Adipose tissue (tissue), 3 donors: ENCODE data around the gene RFC4. TPM values are rescaled to one million over a fixed set of nuclear protein-coding genes. Genes with fewer than 3 reads are reported as not detected.
"Not testable (repeated sequence)": the region's sequence is repeated elsewhere in the genome, so short reads cannot be mapped to it uniquely, and the experiment has no call there.

Experiments
- H3K27ac ChIP-seq: one replicate; pipeline ENCODE4 v1.5.1; 2013; ENCODE audit warnings: low read depth, low read length
- WGBS, 3 donors: extraction: QIAGEN DNeasy Blood & Tissue Kit; methylation state at CpG; one replicate each; pipeline ENCODE4 v1.1.7; 2013; 5-methylcytosine and 5-hydroxymethylcytosine counted together
- polyA plus RNA-seq, 3 donors: library from polyadenylated mRNA; stranded (reverse); fragments of 200-250 nt; gene quantifications; one replicate each; pipeline ENCODE4 v1.2.3, GENCODE V29; 2013
- donor health status: healthy with polysubstance abuse.
- donor health status: Bipolar disorder and iron deficiency.
- donor health status: healthy.

Gene RFC4
- polyA plus RNA-seq, 3 donors, result 7.8 to 14.4 (median 12.7) TPM

DNA sequence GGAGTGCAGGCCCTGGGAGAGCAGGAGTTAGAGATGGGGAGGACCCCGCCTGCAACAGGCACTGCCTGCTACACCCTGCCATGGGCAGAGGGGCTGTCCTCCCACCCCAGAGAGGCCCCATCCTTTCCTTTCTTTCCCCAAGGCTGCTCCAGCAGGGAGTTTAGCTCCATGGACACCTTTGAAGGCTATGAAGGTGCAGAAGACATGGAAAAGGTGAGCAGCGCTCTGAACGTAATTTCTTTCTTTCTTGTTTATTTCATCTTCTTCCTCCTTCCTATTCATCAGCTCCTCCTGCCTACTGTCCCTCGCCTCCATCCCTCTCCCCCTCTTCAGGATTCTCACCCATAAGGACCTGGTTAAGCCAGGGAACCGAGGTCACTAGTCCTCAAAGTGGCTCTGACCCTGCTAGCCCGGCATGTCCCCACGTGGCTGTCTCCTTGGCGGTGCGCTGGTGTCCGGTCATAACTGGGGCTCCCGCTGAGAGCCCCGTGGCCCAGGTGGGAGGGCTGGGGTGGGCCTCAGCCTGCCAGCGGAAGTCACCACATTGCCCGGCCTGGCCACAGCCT, 20.2 kb upstream of the RFC4 start:
- 9 to 11% (median 11%) methylated on average over 14 of the region's 14 CpGs for WGBS, 3 donors
- H3K27ac ChIP-seq, result no peak overlapping the region

DNA sequence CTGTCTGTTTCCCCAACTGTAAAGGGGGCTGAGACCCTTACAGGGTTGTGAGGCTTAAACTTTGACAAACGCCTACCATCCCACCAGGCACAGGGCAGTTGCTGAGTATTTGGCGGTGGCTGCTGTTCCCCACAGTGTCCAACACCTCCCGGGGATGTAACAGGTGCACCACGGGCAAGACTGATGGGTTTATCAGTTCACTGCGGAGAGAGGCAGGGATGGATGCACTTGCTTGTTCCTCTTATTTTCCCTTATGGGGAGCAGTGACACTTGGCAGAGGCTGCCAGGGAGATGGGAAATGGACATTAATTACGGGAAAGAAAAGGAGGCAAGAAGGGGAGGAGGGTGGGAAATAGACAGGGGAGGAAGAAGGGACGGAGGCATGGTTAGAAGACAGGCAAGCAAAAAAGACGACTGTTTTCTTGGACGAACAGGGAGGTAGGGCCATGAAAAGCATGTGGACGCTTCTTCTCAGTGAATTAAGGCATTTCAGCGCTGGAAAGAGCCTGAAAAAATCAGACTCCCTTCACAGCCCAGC, 19.7 kb upstream of the RFC4 start:
- H3K27ac ChIP-seq, result no peak overlapping the region
- WGBS, 3 donors, result 19 to 27% (median 22%) methylated on average over 11 of the region's 11 CpGs

DNA sequence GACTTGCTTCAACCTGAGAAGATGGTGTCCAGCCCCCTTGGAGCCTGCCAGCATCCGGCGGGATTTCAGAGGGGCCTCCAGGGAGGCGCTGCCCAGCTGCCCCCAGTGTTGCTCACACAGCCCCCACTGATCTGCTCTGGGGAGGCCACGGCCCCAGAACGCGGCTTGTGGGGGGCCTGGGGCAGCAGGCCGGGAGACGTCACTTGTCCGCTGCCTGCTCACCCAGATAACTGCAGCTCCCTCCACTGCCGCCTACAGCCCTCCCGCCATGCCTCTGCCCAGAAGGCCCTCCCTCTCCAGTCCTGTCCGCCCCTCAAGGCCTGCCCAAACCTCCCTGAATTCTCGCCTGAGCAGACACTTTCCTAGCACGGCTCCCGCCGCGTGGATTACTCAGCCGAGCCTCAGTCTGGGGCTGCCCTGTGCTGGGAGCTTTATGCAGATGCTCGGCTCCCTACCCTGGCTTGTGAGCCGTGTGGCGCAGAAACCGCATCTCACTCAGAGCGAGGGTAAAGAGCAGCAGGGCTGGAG, 19.1 kb upstream of the RFC4 start:
- no peak overlapping the region for H3K27ac ChIP-seq
- WGBS, 3 donors, result 5 to 8% (median 8%) methylated on average over 23 of the region's 23 CpGs

DNA sequence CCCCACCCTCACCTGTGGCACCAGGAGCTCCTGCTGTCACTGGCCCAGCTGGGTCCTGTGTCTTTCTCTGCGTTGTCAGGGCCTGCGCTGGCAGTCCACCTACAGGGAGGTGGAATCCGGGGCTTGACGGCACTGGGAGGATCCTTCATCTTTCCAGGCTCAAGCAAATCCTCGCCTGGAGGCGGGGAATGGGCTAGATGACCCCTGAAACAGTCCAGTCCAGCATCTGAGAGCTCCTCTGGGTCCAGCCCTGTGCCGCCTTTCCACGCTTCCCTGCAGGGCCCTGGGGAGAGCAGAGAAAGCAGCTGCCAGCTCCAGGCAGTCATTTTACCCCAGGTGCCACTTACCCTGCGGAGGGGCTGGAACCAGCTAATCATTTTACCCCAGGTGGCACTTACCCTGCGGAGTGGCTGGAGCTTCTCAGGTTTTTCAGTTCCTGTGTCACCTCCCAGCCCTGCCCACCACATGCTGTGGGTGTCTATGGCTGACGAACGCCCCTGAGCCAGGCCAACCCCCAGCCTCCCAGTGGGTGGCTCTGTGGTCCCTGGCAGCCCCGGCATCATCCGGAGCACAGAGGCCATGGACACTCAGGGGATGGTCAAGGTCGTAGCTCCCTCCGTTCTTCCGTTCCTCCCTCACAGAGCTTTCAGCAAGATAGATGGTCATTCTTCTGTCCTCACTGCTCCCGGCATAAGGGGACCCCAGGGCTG, 18.3 kb upstream of the RFC4 start:
- no peak overlapping the region for H3K27ac ChIP-seq
- 25 to 42% (median 39%) methylated on average over 18 of the region's 18 CpGs for WGBS, 3 donors

DNA sequence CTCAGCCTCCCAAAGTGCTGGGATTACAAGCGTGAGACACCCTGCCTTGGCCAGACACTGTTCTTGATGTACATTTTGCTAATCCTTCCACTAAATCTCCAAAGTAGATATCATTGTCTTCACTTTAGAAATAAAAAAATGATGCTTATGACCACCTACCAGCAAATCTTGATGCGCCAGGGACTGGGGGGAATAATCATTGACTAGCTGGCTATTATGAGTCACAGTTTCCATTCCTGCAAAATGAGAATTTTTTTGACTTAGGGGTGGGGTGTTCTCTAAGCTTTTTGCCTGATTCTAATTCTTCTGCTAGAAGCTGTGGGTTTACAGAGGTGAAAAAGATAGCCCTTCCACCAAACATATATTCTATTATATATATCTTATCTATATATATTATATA, 17.1 kb upstream of the RFC4 start:
- 73 to 86% (median 85%) methylated on average over 2 of the region's 2 CpGs for WGBS, 3 donors

DNA sequence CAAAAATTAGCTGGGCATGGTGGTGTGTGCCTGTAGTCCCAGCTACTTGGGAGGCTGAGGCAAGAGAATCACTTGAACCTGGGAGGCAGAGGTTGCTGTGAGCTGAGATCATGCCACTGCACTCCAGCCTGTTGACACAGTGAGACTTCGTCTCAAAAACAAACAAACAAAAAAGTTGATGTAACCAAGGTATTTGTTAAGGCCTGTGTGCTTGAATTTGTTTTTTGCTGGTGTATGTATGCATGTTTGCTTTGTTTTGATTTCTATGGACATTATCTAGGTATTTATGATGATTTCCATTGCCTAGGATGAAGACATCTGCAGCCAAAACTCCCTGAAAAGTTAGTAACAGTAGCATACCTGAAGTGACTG, 16.1 kb upstream of the RFC4 start:
- WGBS, 3 donors, result 55 to 88% (median 71%) methylated on average over 1 of the region's 1 CpG
- H3K27ac ChIP-seq, result not testable (repeated sequence)

More for the DNA sequence above, 17.1 kb upstream of the RFC4 start:
- H3K27ac ChIP-seq, result no peak overlapping the region

DNA sequence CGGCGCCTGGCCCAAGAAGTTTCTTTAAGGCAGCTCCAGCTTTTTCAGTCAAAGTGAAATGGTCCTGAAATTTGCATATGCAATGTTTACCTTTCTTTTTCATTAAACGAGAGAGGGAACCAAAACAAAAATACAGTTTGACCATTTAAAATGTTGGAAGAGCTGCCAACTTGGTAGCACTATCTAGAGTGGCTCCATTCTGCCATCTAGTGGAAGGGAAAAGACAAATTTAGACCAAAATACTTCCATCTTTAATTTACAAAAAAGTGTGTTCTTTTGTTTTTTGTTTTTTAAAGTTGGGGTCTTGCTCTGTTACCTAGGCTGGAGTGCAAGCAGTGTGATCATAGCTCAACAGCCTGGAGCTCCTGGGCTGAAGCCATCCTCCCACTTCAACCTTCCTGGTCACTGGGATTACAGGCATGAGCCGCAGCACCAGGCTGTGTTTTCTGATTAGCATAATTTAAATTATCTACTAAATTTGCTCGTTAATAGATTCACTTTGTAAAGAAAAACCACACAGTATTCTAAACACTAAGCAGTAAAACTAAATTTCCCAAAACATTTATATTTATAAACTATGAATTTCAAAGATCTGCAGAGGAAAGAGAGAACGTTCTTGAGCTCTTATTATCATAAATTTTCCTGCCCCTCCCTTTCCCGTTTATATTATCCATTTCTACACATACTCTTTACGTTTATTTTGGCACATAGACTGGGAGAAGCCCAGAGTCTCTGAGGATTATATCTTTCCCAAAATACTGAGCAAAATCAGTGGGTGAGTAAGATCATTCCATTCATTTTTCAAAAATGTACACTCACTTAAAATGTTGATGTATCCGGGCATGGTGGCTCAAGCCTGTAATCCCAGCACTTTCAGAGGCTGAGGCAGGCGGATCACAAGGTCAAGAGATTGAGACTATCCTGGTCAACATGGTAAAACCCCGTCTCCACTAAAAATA, 15.4 kb upstream of the RFC4 start:
- 48 to 51% (median 49%) methylated on average over 11 of the region's 11 CpGs for WGBS, 3 donors

DNA sequence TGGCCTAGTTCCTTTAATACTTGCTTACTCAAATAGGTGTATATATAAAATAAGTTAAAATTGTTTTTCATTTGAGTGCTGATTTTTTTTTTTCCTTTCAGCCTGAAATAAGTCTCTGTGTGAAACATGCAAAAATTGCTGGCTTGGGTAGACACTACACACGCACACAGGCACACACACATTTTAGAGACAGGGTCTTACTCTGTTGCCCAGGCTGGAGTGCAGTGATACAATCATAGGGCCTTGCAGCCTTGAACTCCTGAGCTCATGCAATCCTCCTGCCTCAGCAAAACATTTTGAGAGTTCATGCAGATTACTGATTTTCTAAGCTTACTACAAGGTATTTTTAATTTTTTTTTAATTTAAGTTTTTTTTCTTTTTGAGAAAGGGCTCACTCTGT, 12.7 kb upstream of the RFC4 start:
- H3K27ac ChIP-seq, result no peak overlapping the region
- WGBS, 3 donors, result 75 to 92% (median 81%) methylated on average over 1 of the region's 1 CpG

More for the DNA sequence above, 15.4 kb upstream of the RFC4 start:
- no peak overlapping the region for H3K27ac ChIP-seq

DNA sequence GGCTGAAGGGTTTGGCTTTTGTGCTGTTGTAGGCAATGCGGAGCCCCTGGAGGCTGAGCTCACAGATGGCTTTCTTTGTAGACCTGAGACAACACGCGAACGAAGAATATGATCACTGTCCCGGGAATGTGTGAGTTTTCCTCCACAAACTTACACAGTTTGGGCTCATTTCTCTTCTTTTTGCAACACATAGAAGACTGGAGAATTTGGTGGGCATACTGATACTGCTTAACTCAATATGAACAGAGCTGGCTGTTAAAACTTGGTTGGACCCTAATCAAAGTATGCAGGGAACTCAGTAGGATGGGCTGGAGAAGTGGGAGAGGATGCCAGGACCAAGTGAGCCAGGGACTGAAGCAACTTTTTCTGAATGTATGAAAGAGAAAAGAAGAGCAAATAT, 12.2 kb upstream of the RFC4 start:
- WGBS, 3 donors, result 89 to 92% (median 90%) methylated on average over 5 of the region's 5 CpGs
- H3K27ac ChIP-seq, result no peak overlapping the region

DNA sequence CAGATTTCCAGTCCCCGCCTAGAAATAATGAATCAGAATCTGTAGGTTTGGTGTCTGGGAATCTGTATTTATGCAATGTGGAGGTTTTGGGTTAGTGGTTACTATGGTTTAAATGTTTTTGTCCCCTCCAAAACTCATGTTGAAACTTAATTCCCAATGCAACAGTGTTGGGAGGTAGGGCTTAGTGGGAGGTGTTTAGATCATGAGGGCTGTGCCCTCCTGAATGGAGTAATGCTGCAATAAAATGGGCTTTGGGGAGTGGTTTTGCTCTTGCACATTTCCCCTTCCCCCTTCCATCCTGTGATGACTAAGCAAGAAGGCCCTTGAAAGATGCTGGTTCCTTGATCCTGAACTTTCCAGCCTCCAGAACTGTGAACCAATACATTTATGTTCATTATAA, 9.2 kb upstream of the RFC4 start:
- no peak overlapping the region for H3K27ac ChIP-seq
- 57 to 88% (median 63%) methylated on average over 1 of the region's 1 CpG for WGBS, 3 donors

DNA sequence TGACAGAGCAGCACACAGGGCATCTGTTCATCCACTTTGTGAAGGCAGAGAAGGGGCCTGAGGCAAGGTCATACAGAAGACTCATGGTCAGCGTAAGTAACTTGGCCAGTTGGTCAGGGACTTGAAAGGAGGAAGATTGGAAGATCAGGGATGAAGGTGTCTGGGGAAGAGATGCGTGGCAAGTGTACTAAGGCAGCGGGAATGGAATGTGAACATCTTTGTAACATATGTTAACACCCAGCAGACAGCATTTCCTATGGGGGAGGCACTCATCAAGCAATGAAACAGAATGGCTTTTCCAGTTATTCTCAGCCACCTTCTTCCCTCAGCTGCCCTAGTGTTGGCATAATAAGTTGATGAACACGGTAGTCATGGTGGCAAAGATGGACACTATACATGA, 7.8 kb upstream of the RFC4 start:
- 85 to 86% (median 86%) methylated on average over 4 of the region's 4 CpGs for whole genome bisulfite sequencing, 3 donors
- no peak overlapping the region for H3K27ac ChIP-seq

DNA sequence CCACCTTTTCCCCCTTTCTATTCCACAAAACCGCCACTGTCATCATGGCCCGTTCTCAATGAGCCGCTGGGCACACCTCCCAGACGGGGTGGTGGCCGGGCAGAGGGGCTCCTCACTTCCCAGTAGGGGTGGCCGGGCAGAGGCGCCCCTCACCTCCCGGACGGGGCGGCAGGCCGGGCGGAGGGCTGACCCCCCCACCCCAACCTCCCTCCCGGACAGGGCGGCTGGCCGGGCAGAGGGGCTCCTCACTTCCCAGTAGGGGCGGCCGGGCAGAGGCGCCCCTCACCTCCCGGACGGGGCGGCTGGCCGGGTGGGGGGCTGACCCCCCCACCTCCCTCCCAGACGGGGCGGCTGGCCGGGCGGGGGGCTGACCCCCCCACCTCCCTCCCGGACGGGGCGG, 5.0 kb upstream of the RFC4 start:
- 88 to 94% (median 91%) methylated on average over 11 to 15 of the region's 29 CpGs for WGBS, 3 donors
- not testable (repeated sequence) for H3K27ac ChIP-seq

DNA sequence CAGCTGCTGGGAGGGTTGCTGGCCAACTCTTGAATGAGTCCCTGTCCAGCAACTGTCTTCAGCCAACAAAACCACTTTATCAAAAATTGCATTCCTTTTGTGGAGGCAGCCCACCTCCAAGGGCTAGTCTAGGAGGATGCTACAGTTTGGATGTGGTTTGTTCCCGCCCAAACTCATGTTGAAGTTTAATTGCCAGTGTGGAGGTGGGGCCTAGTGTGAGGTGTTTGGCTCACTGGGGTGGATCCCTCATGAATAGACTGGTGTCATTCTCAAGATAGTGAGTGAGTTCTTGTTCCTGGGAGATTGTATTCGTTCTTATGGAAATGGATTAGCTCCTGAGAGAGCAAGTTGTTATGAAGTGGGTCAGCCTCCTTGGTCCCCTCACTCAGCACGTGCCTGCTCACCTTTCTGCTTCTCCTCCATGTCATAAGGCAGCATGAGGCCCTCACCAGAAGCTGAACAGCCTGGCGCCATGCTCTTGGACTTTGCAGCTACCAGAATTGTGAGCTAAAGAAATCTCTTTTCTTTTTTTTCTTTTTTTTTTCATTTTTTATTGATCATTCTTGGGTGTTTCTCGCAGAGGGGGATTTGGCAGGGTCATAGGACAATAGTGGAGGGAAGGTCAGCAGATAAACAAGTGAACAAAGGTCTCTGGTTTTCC, 4.2 kb upstream of the RFC4 start:
- no peak overlapping the region for H3K27ac ChIP-seq
- WGBS, 3 donors, result 81 to 87% (median 84%) methylated on average over 4 to 5 of the region's 5 CpGs

DNA sequence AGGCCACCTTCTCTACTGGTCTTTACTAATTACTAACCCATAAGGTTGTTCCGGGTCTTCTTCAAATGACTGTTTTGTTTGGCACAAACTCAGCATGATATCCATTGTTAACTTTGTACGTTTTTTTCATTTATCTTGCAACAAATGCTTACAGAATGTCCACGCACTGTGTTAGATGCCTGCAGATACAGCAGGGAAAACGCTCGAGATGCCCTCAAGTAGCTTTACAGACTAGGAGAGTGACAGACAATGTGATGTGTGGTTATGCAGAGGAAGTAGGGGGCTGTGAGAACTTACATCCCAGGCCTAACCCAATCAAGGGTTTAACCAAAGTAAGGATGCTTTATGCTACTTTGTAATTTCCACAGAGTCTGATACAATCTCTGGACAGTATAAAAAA, 949 bp upstream of the RFC4 start:
- no peak overlapping the region for H3K27ac ChIP-seq
- WGBS, 3 donors, result 32 to 39% (median 37%) methylated on average over 5 of the region's 5 CpGs

DNA sequence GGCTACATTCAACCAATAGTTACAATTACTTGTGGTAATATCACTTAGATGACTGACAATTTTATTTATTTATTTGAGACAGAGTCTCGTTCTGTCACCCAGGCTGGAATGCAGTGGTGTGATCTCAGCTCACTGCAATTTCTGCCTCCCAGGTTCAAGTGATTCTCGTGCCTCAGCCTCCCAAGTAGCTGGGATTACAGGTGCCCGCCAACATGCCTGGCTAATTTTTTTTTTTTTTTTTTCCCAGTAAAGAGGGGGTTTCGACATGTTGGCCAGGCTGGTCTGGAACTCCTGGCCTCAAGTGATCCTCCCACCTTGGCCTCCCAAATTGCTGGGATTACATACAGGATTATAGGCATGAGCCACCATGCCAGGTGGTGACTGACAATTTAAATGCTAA, 2.8 kb downstream of the RFC4 start:
- not testable (repeated sequence) for H3K27ac ChIP-seq
- WGBS, 3 donors, result 91 to 96% (median 94%) methylated on average over 4 of the region's 4 CpGs

DNA sequence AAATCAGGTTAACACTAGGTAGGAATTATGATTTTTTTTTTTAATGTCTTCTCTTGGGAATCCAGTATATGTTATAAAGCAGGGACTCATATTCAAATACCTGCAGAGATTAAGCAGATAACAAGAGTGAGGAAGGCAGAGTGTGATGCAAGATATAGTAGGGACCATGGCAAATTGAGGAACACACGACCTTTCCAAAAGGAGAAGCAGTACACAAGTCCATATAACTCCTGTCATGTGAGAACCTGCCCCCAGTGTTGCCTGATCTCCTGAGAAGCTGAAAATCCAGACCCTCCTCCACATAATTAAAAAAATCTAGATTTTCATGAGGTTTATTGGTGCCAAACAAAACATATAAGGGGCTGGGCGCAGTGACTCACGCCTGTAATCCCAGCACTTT, 3.6 kb downstream of the RFC4 start:
- WGBS, 3 donors, result 78 to 91% (median 88%) methylated on average over 3 of the region's 3 CpGs
- no peak overlapping the region for H3K27ac ChIP-seq

DNA sequence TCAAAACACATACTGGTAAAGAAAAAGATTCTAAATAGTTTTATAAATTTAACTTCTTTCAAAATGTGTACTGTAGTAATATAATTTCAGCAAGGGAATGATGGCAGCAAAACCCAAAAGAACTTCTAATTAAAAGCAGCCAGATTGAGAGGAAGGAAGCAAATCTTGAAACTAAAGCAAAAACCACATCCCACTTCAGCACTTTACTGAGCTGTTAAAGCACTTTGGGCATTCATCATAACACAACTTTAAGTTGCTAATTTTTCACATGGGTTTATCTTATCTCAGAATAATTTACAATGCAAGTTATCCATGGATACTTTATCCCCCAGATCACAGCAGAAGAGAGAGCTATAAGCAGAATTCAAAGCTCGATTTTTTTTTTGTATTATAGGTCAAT, 6.0 kb downstream of the RFC4 start:
- H3K27ac ChIP-seq, result no peak overlapping the region
- WGBS, 3 donors, result 86 to 100% (median 90%) methylated on average over 1 of the region's 1 CpG

DNA sequence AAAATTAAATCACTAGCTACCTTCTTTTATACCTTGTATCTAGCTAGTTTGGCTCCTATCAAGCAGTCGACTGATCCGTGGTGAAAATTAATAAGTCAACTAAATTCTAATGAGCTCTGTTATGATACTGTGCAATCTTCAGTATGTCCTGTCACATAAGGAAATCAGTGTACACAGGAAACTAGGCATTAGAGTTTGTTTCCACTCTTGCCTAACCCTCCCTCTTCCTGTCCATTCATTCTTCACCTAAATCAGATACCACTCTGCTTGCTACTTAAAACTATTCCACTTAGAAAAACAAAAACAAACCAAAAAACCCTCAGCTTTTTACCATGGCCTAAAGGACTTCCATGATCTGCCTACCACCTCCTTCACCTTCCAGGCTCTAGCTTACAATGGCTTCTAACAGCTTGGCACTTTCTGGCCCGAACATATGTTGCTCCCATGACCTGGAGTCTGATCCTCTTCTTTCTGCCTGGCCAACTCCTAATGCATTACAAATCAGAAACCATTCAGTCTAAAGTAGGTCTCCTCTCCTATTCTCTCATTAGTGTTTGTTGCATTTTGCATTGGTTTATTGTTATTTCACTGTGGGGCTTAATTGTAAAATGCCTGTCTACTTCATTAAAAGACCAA, 7.9 kb downstream of the RFC4 start:
- whole genome bisulfite sequencing, 3 donors, result 80 to 81% (median 80%) methylated on average over 3 of the region's 3 CpGs

More for the DNA sequence above, 7.9 kb downstream of the RFC4 start:
- H3K27ac ChIP-seq, result no peak overlapping the region
